GM18861 (cell line): Measurements from ENCODE around the gene GALNT11.
"Not testable (repeated sequence)": the region's sequence is repeated elsewhere in the genome, so short reads cannot be mapped to it uniquely, and the experiment has no call there.

Source experiments
- ATAC-seq: cut with Tn5 transposase; IDR thresholded peaks from one replicate; pipeline ENCODE4 v1.9.1; 2021; ENCODE audit not compliant: unreplicated experiment

The GALNT11 gene

DNA sequence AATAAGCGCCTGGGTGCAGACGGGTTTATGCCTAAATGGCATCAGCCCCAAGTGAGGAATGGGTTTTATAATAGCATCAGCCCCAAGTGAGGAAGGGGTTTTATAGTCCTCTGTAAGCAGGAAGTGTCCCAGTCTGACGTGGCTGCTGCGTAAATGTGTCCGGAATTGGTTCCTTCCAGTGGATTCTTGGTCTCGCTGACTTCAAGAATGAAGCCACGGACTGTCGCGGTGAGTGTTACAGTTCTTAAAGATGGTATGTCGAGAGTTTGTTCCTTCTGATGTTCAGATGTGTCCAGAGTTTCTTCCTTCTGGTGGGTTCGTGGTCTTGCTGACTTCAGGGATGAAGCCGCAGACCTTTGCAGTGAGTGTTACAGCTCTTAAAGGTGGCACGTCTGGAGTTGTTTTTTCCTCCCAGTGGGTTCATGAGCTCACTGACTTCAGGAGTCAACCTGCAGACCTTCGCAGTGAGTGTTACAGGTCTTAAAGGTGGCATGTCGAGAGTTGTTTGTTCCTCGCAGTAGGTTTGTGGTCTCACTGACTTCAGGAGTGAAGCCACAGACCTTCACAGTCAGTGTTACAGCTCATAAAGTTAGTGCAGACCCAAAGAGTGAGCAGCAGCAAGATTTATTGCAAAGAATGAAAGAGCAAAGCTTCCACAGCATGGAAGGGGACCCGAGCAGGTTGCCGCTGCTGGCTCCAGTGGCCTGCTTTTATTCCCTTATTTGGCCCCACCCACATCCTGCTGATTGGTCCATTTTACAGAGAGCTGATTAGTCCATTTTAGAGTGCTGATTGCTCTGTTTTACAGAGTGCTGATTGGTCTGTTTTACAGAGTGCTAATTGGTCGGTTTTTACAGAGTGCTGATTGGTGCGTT, 2.3 kb downstream of the GALNT11 start:
- ATAC-seq: not testable (repeated sequence)

DNA sequence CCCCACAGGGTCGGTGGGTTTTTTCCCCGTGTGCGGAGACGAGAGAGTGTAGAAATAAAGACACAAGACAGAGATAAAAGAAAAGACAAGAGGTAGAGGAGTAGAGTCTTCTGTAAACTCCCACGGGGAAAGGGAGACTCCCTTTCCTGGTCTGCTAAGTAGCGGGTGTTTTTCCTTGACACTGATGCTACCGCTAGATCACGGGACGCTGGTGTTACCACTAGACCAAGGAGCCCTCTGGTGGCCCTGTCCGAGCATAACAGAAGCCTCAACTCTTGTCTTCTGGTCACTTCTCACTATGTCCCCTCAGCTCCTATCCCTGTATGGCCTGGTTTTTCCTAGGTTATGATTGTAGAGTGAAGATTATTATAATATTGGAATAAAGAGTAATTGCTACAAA, 4.6 kb downstream of the GALNT11 start:
- ATAC-seq: not testable (repeated sequence)

DNA sequence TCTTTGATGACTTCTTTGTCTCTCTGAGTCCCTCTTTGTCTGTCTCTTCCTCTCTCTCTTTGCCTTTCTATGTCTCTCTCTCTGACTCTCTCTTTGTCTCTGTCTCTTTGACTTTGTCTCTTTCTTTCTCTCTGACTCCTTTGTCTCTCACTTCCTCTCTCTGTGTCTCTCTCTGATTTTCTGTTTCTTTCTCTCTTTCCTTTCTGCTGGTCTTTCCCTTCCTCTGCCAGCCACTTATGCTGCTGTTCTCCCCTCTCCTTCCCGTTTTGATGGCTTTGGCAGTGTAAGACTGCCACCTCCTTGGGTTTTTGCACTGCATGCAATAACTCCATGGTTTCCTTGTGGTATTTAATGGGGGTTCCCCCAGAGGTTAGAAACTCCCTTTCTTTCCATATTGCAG, 5.2 kb downstream of the GALNT11 start:
- not testable (repeated sequence) for ATAC-seq

DNA sequence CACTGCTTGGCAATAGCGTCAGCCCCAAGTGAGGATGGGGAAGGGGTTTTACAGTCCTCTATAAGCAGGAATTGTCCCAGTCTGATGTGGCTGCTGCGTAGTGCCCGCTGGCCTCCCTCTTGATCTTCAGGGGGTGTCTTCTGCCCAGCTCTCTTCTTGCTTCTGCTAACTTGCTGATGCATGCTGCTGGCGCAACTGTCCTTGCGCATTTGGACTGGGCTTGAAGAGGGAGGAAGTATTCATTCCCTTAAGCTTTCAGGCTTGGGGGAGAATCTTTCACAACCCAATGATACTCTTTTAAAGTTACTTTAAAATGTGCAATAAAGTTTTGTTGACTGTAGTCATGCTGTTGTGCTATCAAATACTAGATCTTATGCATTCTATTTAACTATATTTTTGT, 10.3 kb downstream of the GALNT11 start:
- ATAC-seq: no peak

DNA sequence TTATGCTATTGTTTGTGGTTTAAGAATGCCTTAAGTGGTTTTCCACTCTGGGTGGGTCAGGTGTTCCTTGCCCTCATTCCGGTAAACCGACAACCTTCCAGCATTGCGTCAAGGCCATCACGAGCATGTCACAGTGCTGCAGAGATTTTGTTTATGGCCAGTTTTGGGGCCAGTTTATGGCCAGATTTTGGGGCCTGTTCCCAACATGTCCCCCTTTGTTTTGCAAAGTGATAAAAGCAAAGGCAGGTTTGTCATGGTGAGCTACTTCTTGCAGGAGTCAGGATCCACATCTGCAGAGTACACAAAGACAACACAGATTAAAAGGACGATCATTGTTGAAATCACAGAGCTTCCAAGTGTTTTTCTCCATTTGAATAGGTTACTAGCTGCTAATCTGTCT, 12.9 kb downstream of the GALNT11 start:
- ATAC-seq: not testable (repeated sequence)

DNA sequence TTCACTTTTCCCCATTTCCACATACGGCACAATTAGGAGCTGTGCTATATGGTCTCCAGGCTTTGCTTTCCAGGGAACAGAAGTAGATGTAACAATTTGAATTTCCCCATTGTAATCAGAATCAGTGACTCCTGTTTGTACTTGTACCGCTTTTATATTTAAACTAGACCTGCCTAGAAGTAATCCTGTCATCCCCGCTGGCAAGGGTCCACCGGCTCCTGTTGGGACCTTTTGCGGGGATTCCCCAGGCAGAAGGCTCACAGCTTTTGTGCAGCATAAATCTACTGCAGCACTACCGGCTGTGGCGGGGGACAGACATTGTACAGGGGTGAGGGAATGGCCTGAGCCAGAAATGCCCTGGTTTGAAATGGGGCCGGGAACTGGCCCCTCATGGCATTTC, 17.6 kb downstream of the GALNT11 start:
- not testable (repeated sequence) for ATAC-seq

DNA sequence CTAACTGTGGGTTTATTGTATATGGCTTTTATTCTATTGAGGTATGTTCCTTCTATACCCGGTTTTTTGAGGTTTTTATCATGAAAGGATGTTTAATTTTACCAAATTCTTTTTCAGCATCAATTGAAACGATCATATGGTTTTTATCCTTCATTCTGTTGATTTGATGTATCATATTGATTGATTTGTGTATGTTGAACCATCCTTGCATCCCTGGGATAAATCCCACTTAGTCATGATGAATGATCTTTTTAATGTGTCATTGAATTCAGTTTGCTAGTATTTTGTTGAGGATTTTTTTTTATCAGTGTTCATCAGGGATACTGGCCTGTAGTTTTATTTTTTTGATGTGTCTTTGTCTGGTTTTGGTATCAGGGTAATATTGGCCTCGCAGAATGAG, 19.4 kb downstream of the GALNT11 start:
- not testable (repeated sequence) for ATAC-seq

DNA sequence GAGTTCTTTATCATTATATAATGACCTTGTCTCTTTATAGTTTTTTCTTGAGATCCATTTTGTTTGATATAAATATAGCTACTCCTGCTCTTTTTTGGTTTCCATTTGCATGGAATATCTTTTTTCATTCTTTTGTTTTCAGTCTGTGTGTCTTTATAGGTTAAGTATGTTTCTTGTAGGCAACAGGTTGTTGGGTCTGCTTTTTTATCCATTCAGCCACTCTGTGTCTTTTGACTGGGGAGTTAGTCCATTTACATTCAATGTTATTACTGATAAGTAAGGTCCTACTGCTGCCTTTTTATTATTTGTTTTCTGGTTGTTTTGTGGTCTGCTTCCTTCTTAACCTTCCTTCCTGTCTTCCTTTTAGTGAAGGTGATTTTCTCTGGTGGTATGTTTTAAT, 21.1 kb downstream of the GALNT11 start:
- ATAC-seq: no peak

DNA sequence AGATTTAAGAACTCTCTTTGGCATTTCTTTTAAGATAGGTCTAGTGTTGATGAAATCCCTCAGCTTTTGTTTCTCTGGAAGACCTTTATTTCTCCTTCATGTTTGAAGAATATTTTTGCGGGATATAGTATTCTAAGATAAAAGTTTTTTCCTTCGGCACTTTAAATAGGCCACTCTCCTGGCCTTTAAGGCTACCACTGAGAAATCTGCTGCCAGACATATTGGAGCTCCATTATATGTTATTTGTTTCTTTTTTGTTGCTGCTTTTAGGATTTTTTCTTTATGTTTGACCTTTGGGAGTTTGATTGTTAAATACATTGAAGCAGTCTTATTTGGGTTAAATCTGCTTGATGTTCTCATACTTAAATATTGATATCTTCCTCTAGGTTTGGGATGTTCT, 22.6 kb downstream of the GALNT11 start:
- no peak for ATAC-seq

DNA sequence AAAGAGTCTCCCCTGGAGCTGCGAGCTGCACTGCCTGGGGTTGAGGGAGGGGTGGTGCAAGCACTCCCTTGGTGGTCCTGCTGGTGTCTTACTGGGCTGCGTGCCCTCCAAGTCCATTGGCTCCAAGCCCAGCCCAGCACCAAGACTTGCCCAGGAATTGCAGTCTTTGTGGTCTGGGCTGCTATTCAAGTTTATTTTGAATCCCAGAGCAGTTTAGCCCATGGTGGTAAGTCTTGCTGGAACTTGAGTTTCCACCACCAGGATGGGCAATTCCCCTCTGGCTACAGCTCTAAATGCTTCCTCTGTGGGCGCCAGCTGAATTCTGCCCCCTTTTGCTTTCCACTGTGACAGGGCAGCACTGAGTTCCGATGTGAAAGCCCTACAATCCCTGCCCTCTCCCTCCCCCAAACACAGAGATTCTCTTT, 25.1 kb downstream of the GALNT11 start:
- no peak for ATAC-seq

DNA sequence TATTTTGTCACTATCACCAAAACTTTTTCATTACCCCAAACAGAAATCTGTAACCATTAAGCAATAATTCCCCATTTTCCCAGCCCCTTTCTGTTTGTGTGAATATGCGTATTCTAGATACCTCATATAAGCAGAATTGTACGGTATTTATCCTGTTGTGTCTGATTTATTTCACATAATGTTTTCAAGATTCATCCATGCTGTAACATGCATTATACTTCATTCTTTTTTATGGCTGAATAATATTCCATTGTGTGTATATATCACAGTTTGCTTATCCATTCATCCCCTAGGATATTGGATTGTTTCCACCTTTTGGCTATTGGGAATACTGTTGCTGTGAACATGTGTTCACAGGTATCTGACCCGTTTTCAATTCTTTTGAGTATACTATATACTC, 26.5 kb downstream of the GALNT11 start:
- no peak for ATAC-seq

DNA sequence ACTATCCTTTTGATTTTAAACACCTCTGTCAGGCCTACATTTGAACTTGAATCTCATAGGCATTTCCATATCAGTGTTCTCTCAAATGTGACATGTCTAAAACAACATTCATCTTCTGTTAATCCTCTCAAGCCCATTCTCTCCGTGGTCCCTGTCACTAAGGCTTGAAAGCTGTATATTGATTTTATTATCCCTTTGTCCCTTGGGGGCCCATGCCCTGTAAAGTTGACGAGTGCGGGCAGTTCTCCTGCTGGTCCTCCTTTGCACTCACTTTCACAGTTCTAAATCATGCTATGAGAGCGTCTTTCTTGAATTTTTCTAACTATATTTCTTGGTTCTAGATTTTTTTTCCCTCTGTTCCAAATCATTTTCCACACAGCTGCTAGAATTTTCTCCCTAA, 27.3 kb downstream of the GALNT11 start:
- no peak for ATAC-seq

DNA sequence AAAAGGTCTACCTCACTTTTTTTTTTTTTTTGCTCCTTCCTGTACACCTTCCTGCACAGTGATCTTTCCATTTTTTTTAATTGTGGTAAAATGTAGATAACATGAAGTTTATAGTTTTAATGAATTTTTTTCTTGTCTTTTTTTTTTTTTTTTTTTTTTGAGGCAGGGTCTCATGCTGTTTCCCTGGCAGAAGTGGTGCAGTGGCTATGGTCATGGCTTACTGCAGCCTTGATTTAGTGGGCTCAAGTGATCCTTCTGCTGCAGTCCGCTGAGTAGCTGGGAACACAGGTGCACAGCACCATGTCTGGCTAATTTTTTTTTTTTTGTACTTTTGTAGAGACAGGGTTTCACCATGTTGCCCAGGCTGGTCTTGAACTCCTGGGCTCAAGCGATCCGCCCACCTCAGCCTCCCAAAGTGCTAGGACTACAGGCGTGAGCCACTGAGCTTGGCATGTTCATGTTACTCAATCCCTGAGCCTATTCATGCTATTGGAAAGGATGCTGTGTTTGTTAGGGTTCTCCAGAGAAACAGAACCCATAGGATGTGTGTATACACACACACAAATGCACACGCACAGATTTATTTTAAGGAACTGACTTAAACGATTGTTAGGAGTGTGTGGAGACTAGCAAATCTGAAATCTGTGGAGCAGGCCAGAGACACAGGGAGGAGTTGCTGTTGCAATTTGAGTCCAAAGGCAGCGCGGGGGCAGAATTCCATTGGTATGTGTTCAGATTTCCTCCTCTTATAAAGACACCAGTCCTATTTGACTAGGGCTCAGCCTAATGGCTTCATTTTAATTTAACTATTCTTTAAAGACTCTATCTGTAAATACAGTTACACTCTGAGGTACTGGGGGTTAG, 29.1 kb downstream of the GALNT11 start:
- ATAC-seq: no peak

DNA sequence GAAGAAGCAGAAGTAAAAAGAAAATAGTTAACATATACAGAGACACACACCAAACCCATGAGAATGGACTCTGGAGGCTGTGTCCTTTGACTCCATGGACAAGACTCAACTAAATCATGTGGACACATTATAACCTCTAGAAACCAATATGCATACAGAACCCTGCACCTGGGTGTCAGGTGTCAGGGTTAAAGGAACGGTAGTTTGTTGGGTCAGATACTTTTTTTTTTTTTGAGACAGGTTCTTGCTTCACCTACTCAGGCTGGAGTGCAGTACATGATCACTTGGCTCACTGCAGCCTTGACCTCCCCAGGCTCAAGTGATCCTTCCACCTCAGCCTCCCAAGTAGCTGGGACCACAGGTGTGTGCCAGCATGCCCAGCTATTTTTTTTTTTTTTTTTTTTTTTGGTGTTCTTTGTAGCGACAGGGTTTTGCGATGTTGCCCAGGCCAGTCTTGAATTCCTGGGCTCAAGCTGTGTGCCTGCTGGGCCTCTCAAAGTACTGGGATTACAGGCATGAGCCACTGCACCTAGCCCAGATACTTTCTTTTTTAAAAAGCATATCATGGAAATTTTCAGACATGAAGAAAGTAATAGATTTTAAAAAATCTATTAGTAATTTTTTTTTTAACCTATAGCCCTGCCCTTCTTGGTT, 31.3 kb downstream of the GALNT11 start:
- ATAC-seq: no peak

DNA sequence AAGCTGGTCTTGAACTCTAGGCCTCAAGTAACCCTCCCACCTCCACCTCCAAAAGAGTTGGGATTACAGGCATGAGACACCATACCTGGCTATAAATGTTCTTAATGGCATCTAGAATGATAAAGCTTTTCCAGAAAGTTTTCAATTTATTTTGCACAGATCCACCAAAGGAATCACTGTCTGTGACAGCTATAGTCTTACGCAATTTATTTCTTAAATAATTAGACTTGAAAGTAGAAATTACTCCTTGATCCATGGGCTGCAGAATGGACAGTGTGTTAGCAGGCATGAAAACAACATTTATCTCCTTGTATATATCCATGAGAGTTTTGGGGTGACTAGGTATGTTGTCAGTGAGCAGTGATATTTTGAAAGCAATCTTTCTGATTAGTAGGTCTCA, 33.8 kb downstream of the GALNT11 start:
- no peak for ATAC-seq

DNA sequence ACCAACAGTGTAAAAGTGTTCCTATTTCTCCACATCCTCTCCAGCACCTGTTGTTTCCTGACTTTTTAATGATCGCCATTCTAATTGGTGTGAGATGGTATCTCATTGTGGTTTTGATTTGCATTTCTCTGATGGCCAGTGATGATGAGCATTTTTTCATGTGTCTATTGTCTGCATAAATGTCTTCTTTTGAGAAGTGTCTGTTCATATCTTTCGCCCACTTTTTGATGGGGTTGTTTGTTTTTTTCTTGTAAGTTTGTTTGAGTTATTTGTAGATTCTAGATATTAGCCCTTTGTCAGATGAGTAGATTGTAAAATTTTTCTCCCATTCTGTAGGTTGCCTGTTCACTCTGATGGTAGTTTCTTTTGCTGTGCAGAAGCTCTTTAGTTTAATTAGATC, 35.6 kb downstream of the GALNT11 start:
- not testable (repeated sequence) for ATAC-seq

DNA sequence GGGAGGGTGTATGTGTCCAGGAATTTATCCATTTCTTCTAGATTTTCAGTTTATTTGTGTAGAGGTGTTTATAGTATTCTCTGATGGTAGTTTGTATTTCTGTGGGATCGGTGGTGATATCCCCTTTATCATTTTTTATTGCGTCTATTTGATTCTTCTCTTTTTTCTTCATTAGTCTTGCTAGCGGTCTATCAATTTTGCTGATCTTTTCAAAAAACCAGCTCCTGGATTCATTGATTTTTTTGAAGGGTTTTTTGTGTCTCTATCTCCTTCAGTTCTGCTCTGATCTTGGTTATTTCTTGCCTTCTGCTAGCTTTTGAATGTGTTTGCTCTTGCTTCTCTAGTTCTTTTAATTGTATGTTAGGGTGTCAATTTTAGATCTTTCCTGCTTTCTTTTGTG, 37.7 kb downstream of the GALNT11 start:
- ATAC-seq: not testable (repeated sequence)

DNA sequence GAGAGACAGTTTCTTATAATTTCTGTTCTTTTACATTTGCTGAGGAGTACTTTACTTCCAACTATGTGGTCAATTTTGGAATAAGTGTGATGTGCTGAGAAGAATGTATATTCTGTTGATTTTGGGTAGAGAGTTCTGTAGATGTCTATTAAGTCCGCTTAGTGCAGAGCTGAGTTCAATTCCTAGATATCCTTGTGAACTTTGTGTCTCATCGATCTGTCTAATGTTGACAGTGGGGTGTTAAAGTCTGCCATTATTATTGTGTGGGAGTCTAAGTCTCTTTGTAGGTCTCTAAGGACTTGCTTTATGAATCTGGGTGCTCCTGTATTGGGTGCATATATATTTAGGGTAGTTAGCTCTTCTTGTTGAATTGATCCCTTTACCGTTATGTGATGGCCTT, 38.3 kb downstream of the GALNT11 start:
- not testable (repeated sequence) for ATAC-seq

DNA sequence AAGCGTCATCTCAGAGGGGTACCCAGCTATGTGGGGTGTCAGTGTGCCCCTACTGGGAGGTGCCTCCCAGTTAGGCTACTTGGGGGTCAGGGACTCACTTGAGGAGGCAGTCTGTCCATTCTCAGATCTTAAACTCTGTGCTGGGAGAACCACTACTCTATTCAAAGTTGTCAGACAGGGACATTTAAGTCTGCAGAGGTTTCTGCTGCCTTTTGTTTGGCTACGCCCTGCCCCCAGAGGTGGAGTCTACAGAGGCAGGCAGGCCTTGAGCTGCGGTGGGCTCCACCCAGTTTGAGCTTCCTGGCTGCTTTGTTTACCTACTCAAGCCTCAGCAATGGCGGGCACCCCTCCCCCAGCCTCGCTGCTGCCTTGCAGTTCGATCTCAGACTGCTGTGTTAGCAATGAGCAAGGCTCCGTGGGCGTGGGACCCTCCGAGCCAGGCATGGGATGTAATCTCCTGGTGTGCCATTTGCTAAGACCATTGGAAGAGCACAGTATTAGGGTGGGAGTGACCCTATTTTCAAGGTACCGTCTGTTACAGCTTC, 40.4 kb downstream of the GALNT11 start:
- ATAC-seq: not testable (repeated sequence)

DNA sequence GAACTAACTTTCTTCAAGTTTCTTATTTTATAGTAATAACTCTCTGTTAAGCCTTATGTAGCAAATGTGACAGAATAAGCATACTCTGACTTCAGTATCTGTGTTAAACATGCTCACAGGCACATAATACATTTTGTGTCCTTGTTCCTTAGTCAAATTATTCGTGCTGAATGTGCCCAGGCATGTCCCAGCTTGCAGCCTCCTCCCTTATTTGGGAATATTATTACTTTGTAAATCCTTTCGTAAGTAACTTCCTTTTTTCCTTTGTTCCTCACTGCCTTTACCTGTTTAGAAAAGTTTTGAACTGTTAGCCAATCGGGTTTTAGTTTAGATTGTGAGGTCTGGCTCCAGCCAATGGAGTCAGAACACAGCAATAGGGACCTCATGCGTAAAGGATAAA, 46.9 kb downstream of the GALNT11 start:
- no peak for ATAC-seq

DNA sequence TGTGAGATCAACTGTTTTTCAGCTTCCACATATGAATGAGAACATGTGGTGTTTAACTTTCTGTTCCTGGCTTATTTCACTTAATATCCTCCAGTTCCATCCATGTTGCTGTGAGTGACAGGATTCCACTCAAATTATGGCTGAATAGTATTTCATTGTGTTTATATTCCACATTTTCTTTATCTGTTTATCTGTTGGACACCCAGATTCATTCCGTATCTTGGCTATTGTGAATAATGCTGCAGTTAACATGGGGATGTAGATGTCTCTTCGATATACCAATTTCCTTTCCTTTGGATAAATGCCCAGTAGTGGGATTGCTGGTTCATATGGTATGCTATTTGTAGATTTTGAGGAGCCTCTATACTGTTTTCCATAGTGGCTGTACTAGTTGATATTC, 47.9 kb downstream of the GALNT11 start:
- ATAC-seq: no peak
